Mesothelial cell of epicardium (in vitro differentiated cells): Measurements from ENCODE around the gene CLEC4E. TPM values are rescaled to one million over a fixed set of nuclear protein-coding genes. Genes with fewer than 3 reads are reported as not detected.
"Not testable (repeated sequence)": the region's sequence is repeated elsewhere in the genome, so short reads cannot be mapped to it uniquely, and the experiment has no call there.

ENCODE experiments used
- DNase-seq, 2 experiments: peaks; one replicate each; pipeline ENCODE4 v3.0.0; 2021; ENCODE audit warnings: low spot score in 2 of 2; ENCODE audit not compliant: unreplicated experiment in 2 of 2
- H3K27ac Mint-ChIP-seq: 2 replicates; pipeline ENCODE4 v1.8.0; 2021; ENCODE audit warnings: mixed read lengths
- H3K27me3 Mint-ChIP-seq: 2 replicates; pipeline ENCODE4 v1.8.0; 2021; ENCODE audit warnings: low read depth, mixed read lengths
- H3K36me3 Mint-ChIP-seq: 2 replicates; pipeline ENCODE4 v1.8.0; 2021; ENCODE audit warnings: mixed read lengths
- H3K4me1 Mint-ChIP-seq: 2 replicates; pipeline ENCODE4 v1.8.0; 2021; ENCODE audit warnings: mixed read lengths
- H3K4me3 Mint-ChIP-seq: 2 replicates; pipeline ENCODE4 v1.8.0; 2021; ENCODE audit warnings: mild to moderate bottlenecking, moderate library complexity, mixed read lengths
- H3K9me3 Mint-ChIP-seq: 2 replicates; pipeline ENCODE4 v1.8.0; 2021; ENCODE audit warnings: mixed read lengths
- total RNA-seq: library from RNA; stranded (reverse); gene quantifications from 3 replicates; pipeline ENCODE4 v1.2.1, GENCODE V29; 2021
- TF ChIP-seq, protein P1 (sequence below): fragments of 200-600 bp; sonication (generic); IDR thresholded peaks from one replicate; pipeline ENCODE4 v1.5.0; 2021; ENCODE audit warnings: antibody characterized with exemption; ENCODE audit not compliant: unreplicated experiment

Gene CLEC4E
- total RNA-seq, 1 donor from 2014 or later = not detected

GRCh38 chr12:8548192-8548591, 7.5 kb upstream of the CLEC4E start:
- Mint-ChIP-seq H3K4me1 (no peaks in the 10 kb centered on the region), H3K9me3 (no peaks in the 10 kb centered on the region), H3K36me3 (no peaks in the 10 kb centered on the region), H3K4me3 (no peak overlapping the region), H3K27me3 (no peaks in the 10 kb centered on the region), H3K27ac (no peak overlapping the region)
- DNase-seq = no peak
- TF ChIP-seq, protein P1, sequence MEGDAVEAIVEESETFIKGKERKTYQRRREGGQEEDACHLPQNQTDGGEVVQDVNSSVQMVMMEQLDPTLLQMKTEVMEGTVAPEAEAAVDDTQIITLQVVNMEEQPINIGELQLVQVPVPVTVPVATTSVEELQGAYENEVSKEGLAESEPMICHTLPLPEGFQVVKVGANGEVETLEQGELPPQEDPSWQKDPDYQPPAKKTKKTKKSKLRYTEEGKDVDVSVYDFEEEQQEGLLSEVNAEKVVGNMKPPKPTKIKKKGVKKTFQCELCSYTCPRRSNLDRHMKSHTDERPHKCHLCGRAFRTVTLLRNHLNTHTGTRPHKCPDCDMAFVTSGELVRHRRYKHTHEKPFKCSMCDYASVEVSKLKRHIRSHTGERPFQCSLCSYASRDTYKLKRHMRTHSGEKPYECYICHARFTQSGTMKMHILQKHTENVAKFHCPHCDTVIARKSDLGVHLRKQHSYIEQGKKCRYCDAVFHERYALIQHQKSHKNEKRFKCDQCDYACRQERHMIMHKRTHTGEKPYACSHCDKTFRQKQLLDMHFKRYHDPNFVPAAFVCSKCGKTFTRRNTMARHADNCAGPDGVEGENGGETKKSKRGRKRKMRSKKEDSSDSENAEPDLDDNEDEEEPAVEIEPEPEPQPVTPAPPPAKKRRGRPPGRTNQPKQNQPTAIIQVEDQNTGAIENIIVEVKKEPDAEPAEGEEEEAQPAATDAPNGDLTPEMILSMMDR = no peak

- Mint-ChIP-seq H3K4me3 (no peak overlapping the region), H3K9me3 (no peaks in the 10 kb centered on the region), H3K36me3 (no peaks in the 10 kb centered on the region), H3K4me1 (no peaks in the 10 kb centered on the region), H3K27me3 (no peaks in the 10 kb centered on the region), H3K27ac (no peak overlapping the region)
- TF ChIP-seq, protein P1 = no peak
- DNase-seq = no peak
These were observed 6.9 kb upstream of the CLEC4E start for GRCh38 chr12:8547645-8548044.

DNA sequence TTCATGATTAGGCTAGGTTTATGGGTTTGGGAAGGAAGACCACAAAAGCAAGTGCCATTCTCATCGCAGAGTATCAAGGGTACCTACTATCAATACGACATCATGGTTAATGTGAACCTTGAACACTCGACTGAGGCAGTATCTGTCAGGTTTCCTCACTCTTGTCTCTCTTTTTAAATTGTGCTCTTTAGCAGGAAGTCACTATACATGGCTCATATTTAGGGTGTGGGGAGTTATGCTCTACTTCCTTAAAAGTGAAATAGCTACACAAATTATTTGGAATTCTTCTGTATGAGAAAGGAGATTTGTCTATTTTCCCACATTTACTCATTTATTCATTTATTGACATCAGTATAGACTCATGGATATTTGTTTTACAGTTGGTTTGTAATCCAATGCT, 5.9 kb upstream of the CLEC4E start:
- no peak overlapping the region for H3K27ac Mint-ChIP-seq
- no peaks in the 10 kb centered on the region for H3K36me3 Mint-ChIP-seq
- H3K4me3 Mint-ChIP-seq = no peak overlapping the region
- DNase-seq = no peak
- H3K9me3 Mint-ChIP-seq = no peaks in the 10 kb centered on the region
- TF ChIP-seq, protein P1 = no peak
- H3K4me1 Mint-ChIP-seq = no peaks in the 10 kb centered on the region
- H3K27me3 Mint-ChIP-seq = no peaks in the 10 kb centered on the region

GRCh38 chr12:8544295-8544694, 3.6 kb upstream of the CLEC4E start:
- no peaks in the 10 kb centered on the region for H3K9me3 Mint-ChIP-seq
- H3K27ac Mint-ChIP-seq = no peak overlapping the region
- peaks cover 6% of the 10 kb centered on the region for H3K27me3 Mint-ChIP-seq
- TF ChIP-seq, protein P1 = peak; percentile 99
- no peaks in the 10 kb centered on the region for H3K36me3 Mint-ChIP-seq
- peak overlapping the region; percentile 16 for H3K4me3 Mint-ChIP-seq
- DNase-seq = peak; percentile 51 to 83
- H3K4me1 Mint-ChIP-seq = no peaks in the 10 kb centered on the region

- Mint-ChIP-seq H3K27me3 (peaks cover 7% of the 10 kb centered on the region), H3K9me3 (no peaks in the 10 kb centered on the region), H3K36me3 (no peaks in the 10 kb centered on the region), H3K4me1 (no peaks in the 10 kb centered on the region), H3K4me3 (no peak overlapping the region), H3K27ac (no peak overlapping the region)
- TF ChIP-seq, protein P1 = no peak
- no peak for DNase-seq
These were observed 857 bp upstream of the CLEC4E start for GRCh38 chr12:8541562-8541961.

DNA sequence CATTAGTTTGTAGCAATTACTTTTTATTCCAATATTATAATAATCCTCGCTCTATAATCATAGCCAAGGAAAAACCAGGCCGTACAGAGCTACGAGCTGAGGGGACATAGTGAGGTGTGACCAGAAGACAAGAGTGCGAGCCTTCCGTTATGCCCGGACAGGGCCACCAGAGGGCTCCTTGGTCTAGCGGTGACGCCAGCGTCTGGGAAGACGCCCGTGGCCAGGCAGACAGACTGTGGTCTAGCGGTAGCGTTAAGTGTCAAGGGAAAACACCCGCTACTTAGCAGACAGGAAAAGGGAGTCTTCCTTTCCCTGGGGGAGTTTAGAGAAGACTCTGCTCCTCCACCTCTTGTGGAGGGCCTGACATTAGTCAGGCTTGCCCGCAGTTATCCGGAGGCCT, 2.9 kb downstream of the CLEC4E start:
- H3K4me3 Mint-ChIP-seq, H3K9me3 Mint-ChIP-seq, H3K4me1 Mint-ChIP-seq, H3K27me3 Mint-ChIP-seq, DNase-seq, H3K27ac Mint-ChIP-seq, H3K36me3 Mint-ChIP-seq: not testable (repeated sequence)
